ENCODE data around the gene DOK4. TPM values are rescaled to one million over a fixed set of nuclear protein-coding genes. Genes with fewer than 3 reads are reported as not detected.

Gene DOK4
- total RNA-seq, 1 experiment from 2014 or later: 14.4 TPM

DNA sequence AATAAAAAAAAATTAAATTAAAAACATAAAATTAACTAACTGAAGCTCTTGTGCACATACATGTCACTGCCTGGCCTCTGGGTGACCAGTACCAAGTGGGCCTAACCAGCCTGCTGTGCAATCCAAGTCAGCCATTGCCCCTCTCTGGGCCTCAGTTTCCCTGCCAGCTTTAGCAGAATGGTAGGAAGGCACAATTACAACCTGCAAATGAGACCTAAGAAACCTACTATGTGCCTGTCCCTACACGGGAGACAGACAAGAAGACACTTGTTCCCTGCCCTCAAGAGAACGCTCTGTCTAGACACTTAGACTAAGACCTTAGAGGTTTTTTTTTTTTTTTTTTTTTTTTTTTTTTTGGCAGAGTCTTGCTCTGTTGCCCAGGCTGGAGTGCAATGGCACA, 40.8 kb downstream of the DOK4 start:
- Histone ChIP-seq H3K27ac (ENCODE audit: low read depth, low read length) (no peak overlapping the region), H2AFZ (ENCODE audit: low read depth, low read length, poor library complexity, severe bottlenecking) (no peak overlapping the region), H3K9me3 (ENCODE audit: control insufficient read depth in 1 of 2, insufficient read depth in 1 of 2, low read depth in 1 of 2, low read length in 2 of 2) (no peaks in the 10 kb centered on the region), H3K9ac (ENCODE audit: low read length) (no peak overlapping the region), H4K20me1 (ENCODE audit: insufficient read depth) (no peaks in the 10 kb centered on the region), H3K79me2 (ENCODE audit: insufficient read depth, low read length) (peaks cover 86% of the 10 kb centered on the region), H3K4me3 (replicated peaks in 1 of 2; ENCODE audit: low read depth in 1 of 2, low read length in 2 of 2) (no peak overlapping the region), H3K4me1 (ENCODE audit: control insufficient read depth in 1 of 2, insufficient read depth in 2 of 2, low read length in 2 of 2) (peaks cover 10 to 19% of the 10 kb centered on the region in 2 experiments), H3K9me2 (ENCODE audit: insufficient read depth) (no peaks in the 10 kb centered on the region), H3K36me3 (ENCODE audit: control insufficient read depth in 1 of 2, insufficient read depth in 2 of 2, low read length in 2 of 2) (peaks cover 0 to 14% of the 10 kb centered on the region in 2 experiments; a peak in 3 of 4 replicates), H3K27me3 (ENCODE audit: insufficient read depth, low read length) (no peaks in the 10 kb centered on the region), H3K4me2 (ENCODE audit: low read length) (no peak overlapping the region)
- BruUV-seq (replicated peaks): no TSS peak
- no peak for TF ChIP-seq EZH2 (IDR thresholded peaks at IDR 0.05)
- no peak for TF ChIP-seq YY1 (IDR thresholded peaks at IDR 0.05; ENCODE audit: extremely low read depth, insufficient replicate concordance, low read depth, low read length)
- TF ChIP-seq TCF7L2 (IDR thresholded peaks at IDR 0.05; ENCODE audit: borderline replicate concordance, extremely low read depth, insufficient read depth, insufficient read length): no peak
- no peak for TF ChIP-seq EGR1 (IDR thresholded peaks at IDR 0.05; ENCODE audit: low read depth)
- TF ChIP-seq, protein P1, sequence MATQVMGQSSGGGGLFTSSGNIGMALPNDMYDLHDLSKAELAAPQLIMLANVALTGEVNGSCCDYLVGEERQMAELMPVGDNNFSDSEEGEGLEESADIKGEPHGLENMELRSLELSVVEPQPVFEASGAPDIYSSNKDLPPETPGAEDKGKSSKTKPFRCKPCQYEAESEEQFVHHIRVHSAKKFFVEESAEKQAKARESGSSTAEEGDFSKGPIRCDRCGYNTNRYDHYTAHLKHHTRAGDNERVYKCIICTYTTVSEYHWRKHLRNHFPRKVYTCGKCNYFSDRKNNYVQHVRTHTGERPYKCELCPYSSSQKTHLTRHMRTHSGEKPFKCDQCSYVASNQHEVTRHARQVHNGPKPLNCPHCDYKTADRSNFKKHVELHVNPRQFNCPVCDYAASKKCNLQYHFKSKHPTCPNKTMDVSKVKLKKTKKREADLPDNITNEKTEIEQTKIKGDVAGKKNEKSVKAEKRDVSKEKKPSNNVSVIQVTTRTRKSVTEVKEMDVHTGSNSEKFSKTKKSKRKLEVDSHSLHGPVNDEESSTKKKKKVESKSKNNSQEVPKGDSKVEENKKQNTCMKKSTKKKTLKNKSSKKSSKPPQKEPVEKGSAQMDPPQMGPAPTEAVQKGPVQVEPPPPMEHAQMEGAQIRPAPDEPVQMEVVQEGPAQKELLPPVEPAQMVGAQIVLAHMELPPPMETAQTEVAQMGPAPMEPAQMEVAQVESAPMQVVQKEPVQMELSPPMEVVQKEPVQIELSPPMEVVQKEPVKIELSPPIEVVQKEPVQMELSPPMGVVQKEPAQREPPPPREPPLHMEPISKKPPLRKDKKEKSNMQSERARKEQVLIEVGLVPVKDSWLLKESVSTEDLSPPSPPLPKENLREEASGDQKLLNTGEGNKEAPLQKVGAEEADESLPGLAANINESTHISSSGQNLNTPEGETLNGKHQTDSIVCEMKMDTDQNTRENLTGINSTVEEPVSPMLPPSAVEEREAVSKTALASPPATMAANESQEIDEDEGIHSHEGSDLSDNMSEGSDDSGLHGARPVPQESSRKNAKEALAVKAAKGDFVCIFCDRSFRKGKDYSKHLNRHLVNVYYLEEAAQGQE (IDR thresholded peaks at IDR 0.05; ENCODE audit: low read depth): no peak
- no peak for ATAC-seq
- intact Hi-C loops (cut with micrococcal nuclease): no loop called here
- no peak for DNase-seq (ENCODE audit: low read depth, low spot score)
- CTCF ChIA-PET: no interaction called here
- RAD21 ChIA-PET (ENCODE audit: low non-redundant PET in 1 of 2, low total read pairs in 2 of 2, uncharacterized antibody in 2 of 2, unreplicated experiment in 2 of 2): no interaction called here
- POLR2A ChIA-PET: interaction anchor here (0.7 kb wide), 1 partner anchor 26 kb away, joined by 4 read pairs; no protein-coding TSS in a partner anchor

DNA sequence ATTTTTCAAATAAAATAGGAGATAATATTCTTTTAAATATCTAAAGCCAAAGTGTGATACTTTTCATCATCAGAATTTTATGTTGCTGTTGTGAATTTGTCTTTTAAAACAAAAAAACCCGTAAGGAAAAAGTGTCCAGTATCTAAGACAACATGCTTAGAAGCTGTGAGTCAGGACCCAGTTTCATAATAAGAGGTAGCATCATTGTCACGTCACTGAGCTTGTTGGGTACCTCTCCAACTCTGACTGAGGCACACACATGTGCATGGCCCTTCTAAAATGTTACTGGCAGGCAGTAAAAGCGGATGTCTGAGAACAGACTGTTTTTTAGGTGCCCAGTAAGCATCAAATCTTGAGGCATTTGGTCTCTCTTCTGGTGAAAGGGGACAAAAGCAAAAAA, 41.6 kb downstream of the DOK4 start:
- Histone ChIP-seq H3K9ac (ENCODE audit: low read length) (no peak overlapping the region), H3K36me3 (ENCODE audit: control insufficient read depth in 1 of 2, insufficient read depth in 2 of 2, low read length in 2 of 2) (peaks cover 0 to 21% of the 10 kb centered on the region in 2 experiments), H3K4me3 (replicated peaks in 1 of 2; ENCODE audit: low read depth in 1 of 2, low read length in 2 of 2) (no peak overlapping the region), H3K27me3 (ENCODE audit: insufficient read depth, low read length) (no peaks in the 10 kb centered on the region), H3K4me1 (ENCODE audit: control insufficient read depth in 1 of 2, insufficient read depth in 2 of 2, low read length in 2 of 2) (peaks cover 10 to 19% of the 10 kb centered on the region in 2 experiments), H4K20me1 (ENCODE audit: insufficient read depth) (no peaks in the 10 kb centered on the region), H3K4me2 (ENCODE audit: low read length) (no peak overlapping the region), H3K27ac (ENCODE audit: low read depth, low read length) (no peak overlapping the region), H3K9me2 (ENCODE audit: insufficient read depth) (no peaks in the 10 kb centered on the region), H3K9me3 (ENCODE audit: control insufficient read depth in 1 of 2, insufficient read depth in 1 of 2, low read depth in 1 of 2, low read length in 2 of 2) (no peaks in the 10 kb centered on the region), H3K79me2 (ENCODE audit: insufficient read depth, low read length) (peaks cover 85% of the 10 kb centered on the region), H2AFZ (ENCODE audit: low read depth, low read length, poor library complexity, severe bottlenecking) (no peak overlapping the region)
- ChIA-PET RAD21 (ENCODE audit: low non-redundant PET in 1 of 2, low total read pairs in 2 of 2, uncharacterized antibody in 2 of 2, unreplicated experiment in 2 of 2) (no interaction called here), CTCF (no interaction called here), POLR2A (interaction anchor here (1.0 kb wide), 1 partner anchor 27 kb away, joined by 3 read pairs; no protein-coding TSS in a partner anchor)
- intact Hi-C loops (cut with micrococcal nuclease): no loop called here
- ATAC-seq (no peak), DNase-seq (ENCODE audit: low read depth, low spot score) (no peak)
- BruUV-seq (replicated peaks): no TSS peak
- TF ChIP-seq SRF (IDR thresholded peaks at IDR 0.05; ENCODE audit: low read depth): no peak
- TF ChIP-seq, protein P2, sequence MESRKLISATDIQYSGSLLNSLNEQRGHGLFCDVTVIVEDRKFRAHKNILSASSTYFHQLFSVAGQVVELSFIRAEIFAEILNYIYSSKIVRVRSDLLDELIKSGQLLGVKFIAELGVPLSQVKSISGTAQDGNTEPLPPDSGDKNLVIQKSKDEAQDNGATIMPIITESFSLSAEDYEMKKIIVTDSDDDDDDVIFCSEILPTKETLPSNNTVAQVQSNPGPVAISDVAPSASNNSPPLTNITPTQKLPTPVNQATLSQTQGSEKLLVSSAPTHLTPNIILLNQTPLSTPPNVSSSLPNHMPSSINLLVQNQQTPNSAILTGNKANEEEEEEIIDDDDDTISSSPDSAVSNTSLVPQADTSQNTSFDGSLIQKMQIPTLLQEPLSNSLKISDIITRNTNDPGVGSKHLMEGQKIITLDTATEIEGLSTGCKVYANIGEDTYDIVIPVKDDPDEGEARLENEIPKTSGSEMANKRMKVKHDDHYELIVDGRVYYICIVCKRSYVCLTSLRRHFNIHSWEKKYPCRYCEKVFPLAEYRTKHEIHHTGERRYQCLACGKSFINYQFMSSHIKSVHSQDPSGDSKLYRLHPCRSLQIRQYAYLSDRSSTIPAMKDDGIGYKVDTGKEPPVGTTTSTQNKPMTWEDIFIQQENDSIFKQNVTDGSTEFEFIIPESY (IDR thresholded peaks at IDR 0.05; ENCODE audit: extremely low read depth, insufficient replicate concordance, low read length): no peak
- no peak for TF ChIP-seq RAD21 (IDR thresholded peaks at IDR 0.05; ENCODE audit: low read depth)
- TF ChIP-seq EZH2phosphoT487 (IDR thresholded peaks at IDR 0.05; ENCODE audit: borderline replicate concordance): no peak
- TF ChIP-seq CBX3 (IDR thresholded peaks at IDR 0.05; ENCODE audit: low read depth): no peak
- no peak for TF ChIP-seq ZFX (IDR thresholded peaks at IDR 0.05)
- TF ChIP-seq EZH2 (IDR thresholded peaks at IDR 0.05): no peak
- TF ChIP-seq JUND (IDR thresholded peaks at IDR 0.05): no peak
- no peak for TF ChIP-seq SP1 (IDR thresholded peaks at IDR 0.05; ENCODE audit: low read depth)
- TF ChIP-seq YY1 (IDR thresholded peaks at IDR 0.05; ENCODE audit: extremely low read depth, insufficient replicate concordance, low read depth, low read length): no peak
- no peak for TF ChIP-seq ZNF274 (IDR thresholded peaks at IDR 0.05; ENCODE audit: low read depth, low read length)
